Iris pigment epithelial cell (primary cell): ENCODE data around the gene SMIM29.
A peak's percentile ranks its signal among the peaks of the same experiment; 100 is the strongest.

Source experiments
- DNase-seq: peaks from one replicate; pipeline ENCODE4 v3.0.0-alpha.2; 2011; ENCODE audit warnings: low read depth

The SMIM29 gene

DNA sequence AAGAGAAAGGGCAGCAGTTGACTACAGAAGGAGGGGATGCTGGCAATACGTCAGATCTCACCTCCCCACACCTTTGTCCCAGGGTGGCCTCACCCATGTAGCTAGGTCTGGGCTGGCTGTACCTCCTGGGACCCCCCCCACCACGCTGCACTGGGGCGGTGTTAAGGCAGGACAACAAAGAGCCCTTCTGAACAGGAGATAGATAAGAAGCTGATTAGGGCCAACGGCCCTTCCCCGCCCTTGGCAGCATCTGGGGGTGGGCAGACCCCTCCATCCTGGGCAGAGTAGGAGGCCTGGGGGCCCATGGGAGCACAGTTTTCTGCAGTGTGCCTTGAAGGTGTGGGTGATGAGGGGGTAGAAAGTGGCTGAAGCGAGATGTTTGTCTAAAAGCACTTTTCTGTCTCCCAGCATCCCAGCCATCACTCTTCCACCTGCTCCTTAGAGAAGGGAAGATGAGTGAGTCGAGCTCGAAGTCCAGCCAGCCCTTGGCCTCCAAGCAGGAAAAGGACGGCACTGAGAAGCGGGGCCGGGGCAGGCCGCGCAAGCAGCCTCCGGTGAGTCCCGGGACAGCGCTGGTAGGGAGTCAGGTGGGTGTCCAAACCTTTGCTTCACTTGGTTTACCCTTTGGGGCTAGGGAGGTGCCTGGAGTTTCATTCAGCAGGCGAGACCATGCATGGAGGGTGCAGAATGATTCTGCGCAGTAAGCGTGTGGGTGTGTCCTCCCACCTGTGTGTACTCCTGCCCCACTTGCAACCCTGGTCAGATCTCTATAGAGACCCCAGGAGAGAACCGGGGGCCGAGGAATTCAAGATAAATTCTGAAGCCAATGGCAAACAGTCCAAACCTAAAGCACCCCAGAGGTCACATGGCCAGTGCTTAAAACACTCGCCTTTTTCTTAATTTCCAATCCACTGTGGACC lies 8.2 kb downstream of the SMIM29 start:
- DNase-seq, result no peak

GRCh38 chr6:34239893-34240292 lies 8.9 kb downstream of the SMIM29 start:
- DNase-seq, result no peak

DNA sequence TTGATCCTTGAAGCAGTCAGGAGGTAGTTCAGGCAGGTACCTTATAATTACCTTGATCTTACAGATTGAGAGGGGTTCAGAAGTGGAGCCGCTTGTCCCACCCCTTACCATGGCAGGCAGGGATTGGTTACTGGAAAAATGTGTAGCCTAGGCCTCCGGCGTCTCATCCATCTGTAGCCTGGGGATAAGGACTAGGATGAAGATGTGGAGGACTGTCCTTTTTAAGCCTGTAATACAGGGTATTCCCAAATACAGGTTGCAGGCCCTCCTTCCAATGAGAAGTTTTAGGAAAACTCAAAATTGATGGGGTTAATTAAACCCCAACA lies 9.3 kb downstream of the SMIM29 start:
- no peak for DNase-seq

DNA sequence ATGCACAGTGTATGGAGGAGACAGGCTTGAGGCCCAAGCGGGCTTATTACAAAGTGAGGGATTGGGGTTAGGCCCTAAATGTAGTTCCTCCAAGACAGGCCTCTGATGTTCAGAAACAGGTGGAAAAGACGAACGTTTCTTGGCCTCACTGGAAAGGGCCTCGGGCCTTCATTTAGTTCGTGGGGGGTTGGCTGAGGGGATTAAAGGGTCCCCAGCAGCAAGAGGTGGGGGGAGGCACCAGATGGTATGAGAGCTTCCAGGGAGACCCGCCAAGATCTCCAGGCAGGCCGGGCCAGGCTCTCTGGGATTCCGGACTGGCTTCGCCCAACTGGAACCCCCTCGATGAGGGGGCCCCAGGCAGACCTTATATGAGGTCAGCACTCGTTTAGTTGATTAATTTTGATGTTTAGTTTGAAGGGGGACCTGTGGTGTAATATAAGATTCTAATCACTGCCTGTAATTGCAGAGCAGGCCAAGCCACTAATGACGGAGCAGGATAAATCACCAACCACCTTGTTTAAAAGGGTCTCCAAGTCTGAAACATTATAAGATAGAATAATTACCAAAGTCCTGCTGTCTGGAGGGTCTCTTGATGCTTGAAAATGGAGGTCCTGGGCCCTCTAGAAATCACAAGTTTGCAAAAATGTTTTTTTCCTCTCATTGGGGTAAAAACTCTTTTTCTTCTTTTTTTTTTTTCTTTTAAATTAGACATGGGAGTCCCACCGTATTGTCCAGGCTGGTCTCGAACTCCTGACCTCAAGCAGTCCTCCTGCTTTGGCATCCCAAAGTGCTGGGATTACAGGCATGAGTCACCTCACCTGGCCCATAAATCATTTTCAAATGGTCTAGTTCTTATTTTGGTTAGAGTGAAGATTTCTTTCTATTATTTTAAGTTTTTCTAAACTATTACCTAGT lies 10.0 kb downstream of the SMIM29 start:
- DNase-seq, result no peak

DNA sequence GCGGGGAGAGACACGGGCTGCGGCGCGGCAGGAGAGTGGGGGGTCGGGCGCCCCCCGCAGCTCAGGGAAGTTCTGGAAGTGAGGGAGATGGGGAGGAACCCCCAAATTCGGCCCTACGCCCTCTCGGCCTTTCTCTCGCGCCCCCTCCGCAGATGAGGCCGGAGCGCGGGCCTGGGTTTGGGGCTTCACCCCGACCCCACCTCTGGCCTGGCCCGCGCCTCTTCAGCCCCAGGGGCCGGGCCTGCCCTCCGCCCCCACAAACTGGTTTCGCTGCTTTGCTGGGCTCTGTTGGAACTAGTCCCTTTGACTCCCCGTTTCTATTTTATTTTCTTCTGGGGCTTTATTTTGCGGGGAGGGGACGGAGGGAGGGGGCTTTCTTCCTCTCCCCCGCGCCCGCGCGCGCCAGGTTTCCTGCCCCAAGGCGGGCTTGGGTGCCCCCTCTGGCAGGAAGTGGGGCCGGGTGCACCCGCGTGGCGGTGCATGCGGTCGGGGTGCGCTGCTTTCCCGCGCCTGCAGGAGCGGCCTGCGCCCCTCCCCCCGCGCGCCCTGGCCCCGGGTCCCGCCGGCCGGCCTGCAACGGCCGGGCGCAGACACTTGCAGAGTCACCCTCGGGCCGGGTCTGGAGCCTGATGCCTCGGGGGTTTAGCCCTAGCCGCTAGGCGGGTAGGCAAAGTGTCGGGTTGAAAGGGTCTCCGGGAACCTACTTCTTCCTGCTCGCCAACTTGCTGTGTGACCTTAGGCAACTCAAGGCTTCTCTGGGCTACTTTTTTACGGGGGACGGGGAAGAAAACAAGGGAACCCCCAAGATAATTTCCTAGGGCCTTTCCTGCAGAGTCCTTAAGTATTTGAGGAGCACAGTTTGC lies 10.9 kb downstream of the SMIM29 start:
- peak; percentile 40 for DNase-seq

- no peak for DNase-seq
Measured at GRCh38 chr6:34237316-34237721, 11.5 kb downstream of the SMIM29 start.

GRCh38 chr6:34236443-34237315 lies 12.1 kb downstream of the SMIM29 start, which contains the start of gene HMGA1:
Gene HMGA1, plus strand, starts transcription at chr6:34236873. Its CDS starts 3,908 bp downstream, at chr6:34240781.
- peak; percentile 84 for DNase-seq

GRCh38 chr6:34236131-34236442 lies 12.7 kb downstream of the SMIM29 start:
- DNase-seq, result peak; percentile 52

GRCh38 chr6:34235307-34236130 lies 13.3 kb downstream of the SMIM29 start:
- peak; percentile 83 for DNase-seq

GRCh38 chr6:34234667-34235306 lies 14.0 kb downstream of the SMIM29 start:
- DNase-seq, result no peak

GRCh38 chr6:34233867-34234266 lies 14.9 kb downstream of the SMIM29 start:
- DNase-seq, result no peak

DNA sequence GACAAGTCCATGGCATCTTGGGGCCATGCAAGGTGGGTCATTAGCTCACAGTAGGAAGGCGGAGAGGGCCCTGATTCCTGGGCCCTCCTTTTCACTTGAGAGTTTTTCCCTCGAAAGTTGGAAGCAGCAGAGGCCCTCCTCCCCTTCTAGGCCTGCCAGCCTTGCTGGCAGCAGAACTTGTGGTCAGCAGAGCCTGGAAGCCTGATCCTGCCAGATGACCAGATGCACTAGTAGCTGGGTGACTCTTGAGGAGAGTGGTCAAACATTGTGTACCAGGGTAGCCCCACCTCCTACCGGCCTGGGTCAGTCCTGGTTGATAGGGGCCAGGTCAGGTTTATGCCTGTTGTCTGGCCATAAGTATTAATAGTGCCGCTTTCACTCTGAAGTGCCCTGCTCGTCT lies 15.9 kb downstream of the SMIM29 start:
- DNase-seq, result no peak

DNA sequence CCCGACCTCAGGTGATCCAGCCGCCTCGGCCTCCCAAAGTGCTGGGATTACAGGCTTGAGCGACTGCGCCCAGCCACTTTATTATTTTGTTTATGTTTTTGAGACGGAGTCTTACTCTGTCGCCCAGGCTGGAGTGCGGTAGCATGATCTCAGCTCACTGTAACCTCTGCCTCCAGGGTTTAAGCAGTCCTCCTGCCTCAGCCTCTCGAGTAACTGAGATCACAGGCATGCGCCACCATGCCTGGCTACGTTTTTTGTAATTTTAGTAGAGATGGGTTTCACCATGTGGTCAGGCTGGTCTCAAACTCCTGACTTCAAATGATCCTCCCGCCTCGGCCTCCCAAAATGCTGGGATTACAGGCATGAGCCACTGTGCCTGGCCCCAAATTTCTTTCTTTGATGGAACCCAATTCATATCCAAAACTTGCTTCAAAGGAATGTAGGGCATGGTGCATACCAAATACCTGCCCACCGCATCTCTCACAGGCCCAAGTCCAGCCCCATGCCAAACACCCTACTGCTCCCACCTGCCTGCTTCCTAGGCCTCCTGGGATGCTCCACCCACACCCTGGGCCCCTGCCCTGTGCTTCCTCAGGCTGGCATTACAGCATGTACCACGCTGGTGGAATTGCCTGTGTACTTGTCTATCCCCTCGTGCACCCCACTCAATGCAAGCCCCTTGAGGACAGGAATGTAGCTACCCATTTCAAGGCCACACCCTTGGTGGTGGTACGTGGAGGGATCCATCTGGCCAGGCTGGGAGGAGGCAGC lies 17.1 kb downstream of the SMIM29 start:
- DNase-seq, result no peak

- DNase-seq, result peak; percentile 41
Measured at GRCh38 chr6:34230653-34231371, 18.0 kb downstream of the SMIM29 start.

DNA sequence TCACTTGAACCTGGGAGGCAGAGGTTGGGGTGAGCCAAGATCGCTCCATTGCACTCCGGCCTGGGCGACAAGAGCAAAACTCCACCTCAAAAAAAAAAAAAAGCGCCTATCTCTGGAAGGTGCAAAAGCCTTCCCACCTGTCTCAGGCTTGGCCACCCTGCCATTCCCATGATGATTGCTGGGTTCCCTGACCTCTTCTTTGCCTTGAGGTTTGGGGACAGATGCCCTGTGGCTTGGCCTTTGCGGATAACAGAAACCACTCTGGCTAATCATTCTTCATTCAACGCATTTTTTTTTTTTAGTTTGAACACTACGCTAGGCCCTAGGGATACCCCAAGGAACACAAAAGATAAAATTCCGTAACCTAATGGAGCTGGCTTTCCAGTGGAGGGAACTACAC lies 18.9 kb downstream of the SMIM29 start:
- no peak for DNase-seq

DNA sequence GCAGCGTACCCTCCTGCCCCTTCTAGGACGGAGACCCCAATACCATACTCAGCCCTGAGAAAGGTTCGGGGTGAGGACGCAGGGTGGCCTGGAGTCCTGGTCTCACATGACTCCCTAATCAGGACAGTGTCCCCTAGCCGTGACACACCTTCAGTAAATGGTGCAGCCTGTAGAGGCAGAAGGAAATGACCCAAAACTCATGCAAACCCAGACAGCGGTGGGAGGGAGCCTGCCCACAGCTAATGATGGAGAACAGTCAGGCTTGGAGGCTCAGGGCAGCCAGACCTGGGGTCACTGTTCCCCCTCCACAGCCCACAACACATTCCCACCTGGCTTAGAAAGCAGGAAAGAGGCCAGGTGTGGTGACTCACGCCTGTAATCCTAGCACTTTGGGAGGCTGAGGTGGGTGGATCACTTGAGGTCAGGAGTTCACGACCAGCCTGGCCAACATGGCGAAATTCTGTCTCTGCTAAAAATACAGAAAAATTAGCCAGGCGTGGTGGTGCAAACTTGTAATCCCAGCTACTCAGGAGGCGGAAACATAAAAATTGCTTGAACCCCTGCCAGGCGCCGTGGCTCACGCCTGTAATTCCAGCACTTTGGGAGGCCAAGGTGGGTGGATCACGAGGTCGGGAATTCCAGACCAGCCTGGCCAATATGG lies 20.9 kb downstream of the SMIM29 start:
- DNase-seq, result peak; percentile 35

DNA sequence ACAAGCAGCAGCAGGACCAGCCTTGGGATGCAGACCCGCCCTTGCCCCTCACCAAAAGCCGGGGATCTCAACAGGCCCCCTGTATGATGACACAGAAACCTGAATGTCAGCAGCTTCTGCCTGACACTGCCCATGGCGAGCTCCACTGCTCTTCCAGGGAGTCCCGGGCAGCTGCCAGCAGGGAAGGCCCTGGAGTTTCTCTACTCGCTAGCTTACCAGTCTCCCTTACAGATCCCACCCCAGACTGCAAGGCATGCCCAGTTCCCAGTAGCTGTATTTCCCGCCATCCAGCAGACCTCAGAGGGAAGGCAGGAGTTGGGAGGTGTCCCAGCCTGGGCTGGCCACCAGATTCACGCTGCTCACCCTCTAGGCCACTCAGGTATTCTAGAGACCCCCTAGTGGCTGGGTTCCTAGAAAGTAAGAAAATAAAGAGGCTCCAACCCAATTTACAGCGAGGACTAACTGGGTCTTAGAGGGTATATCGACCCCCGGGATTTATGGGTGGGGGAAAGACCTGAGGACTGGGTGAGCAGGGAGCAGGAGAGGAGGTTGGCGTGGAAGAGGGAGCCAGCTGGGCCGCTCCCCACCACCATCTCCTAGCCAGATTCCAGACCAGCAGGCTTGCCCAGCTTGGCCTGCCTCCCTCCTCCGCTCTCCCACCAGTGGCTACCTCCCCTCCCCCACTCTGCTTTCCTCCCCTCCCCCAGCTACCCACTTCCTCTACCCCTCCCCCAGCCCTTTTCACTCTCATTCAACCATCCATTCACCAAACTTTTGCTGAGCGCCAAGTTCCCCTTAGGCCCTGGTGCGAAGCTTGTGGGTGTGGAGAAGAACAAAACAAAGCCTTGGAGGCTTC lies 21.8 kb downstream of the SMIM29 start:
- DNase-seq, result no peak
